Measurements from ENCODE around the gene FAR2.
"Not testable (repeated sequence)": the region's sequence is repeated elsewhere in the genome, so short reads cannot be mapped to it uniquely, and the experiment has no call there.

Gene FAR2

GRCh38 chr12:29155079-29155478, 6.0 kb downstream of the FAR2 start:
- no peak for DNase-seq

- DNase-seq, result no peak
These were observed 8.4 kb downstream of the FAR2 start for GRCh38 chr12:29157486-29157946.

- DNase-seq, result no peak
These were observed 9.2 kb downstream of the FAR2 start for GRCh38 chr12:29158115-29158763.

GRCh38 chr12:29159661-29160060, 10.6 kb downstream of the FAR2 start:
- DNase-seq, result no peak

GRCh38 chr12:29160230-29160629, 11.2 kb downstream of the FAR2 start:
- DNase-seq, result no peak

DNA sequence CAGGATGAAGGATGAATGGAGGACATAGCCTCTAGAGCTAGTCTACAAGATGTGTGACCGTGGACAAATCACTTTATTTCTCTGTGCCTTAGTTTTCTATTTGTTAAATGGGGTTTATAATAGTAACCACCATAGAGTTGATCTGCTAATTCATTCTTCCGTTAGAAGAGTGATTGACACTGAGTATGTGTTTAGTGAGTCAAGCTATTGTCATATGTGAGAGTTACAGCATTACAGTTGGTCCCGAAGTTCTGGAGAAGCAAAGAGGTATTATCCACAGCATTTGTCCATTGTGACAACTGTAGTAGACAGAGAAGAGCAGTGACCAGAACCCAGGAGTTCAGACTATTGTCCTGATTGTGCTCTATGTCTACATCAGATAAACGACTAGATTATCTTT, 14.1 kb downstream of the FAR2 start:
- DNase-seq, result no peak

- DNase-seq, result no peak
These were observed 15.7 kb downstream of the FAR2 start for GRCh38 chr12:29164477-29165393.

GRCh38 chr12:29167445-29167844, 18.4 kb downstream of the FAR2 start:
- DNase-seq, result no peak

DNA sequence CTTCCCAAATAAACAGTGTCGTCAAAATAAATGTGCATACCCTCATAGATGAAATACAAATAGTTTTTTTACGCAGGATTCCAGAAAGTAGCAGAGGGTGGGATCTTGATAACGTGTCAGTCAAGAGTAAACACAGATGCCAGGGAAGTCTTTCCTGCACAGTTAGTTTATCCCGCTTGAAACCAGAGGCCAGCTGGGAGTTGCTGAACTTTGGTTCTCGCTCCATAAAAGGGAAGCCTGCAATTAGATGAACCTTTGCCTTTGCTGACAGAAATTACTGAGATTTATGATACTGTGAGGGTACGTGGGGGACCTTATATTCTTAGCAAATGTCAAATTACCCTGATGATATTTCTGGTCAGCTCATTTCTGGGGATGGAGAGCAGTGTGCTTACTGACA, 18.9 kb downstream of the FAR2 start:
- DNase-seq, result no peak

DNA sequence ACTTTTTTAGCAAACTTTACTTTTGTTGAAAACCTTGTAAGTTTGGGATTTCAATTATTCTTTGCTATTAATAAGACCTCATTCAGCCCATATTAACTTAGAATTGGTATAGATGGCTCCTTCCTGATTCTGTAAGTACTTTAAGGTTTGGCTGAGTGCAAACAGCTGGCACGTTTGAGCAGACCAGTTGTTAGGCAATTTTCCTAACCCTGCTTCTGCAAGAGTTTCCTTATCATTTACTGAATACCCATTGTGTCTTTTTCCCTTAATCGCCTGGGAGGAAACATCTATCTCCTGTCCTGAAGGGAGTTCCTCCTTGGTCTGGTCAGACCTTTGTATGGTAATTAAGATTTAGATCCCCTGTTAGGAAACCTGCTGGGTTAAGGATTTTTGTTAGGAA, 20.9 kb downstream of the FAR2 start:
- DNase-seq, result not testable (repeated sequence)

DNA sequence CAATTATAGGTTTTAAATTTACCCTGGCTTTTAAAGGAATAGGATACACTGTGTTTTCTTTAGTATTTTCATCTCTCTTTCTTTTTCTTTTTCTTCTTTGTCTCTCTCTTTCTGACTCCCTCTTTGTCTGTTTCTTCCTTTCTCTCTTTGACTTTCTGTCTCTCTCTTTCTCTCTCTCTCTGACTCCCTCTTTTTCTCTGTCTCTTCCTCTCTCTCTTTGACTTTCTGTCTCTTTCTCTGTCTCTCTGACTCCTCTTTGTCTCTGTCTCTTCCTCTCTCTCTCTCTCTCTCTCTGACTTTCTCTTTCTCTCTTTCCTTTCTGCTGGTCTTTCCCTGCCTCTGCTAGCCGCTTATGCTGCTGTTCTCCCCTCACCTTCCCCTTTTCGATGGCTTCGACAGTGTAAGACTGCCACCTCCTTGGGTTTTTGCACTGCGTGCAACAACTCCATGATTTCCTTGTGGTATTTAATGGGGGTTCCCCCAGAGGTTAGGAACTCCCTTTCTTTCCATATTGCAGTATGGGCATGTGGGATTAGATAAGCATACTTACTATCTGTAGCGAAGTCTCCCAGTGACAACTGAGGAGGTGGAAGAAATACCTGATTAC, 21.5 kb downstream of the FAR2 start:
- not testable (repeated sequence) for DNase-seq

GRCh38 chr12:29171421-29172258, 22.6 kb downstream of the FAR2 start:
- no peak for DNase-seq

GRCh38 chr12:29176941-29177340, 27.9 kb downstream of the FAR2 start:
- no peak for DNase-seq

DNA sequence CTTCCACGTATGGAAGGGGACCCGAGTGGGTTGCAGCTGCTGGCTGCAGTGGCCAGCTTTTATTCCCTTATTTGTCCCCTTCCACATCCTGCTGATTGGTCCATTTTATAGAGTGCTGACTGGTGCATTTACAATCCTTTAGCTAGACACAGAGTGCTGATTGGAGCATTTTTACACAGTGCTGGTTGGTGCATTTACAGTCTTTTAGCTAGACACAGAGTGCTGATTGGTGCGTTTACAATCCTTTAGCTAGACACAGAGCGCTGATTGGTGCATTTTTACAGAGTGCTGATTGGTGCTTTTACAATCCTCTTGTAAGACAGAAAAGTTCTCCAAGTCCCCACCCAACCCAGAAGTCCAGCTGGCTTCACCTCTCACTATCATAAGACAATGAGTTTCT, 33.2 kb downstream of the FAR2 start:
- DNase-seq, result not testable (repeated sequence)

GRCh38 chr12:29187756-29188155, 38.7 kb downstream of the FAR2 start:
- no peak for DNase-seq

DNA sequence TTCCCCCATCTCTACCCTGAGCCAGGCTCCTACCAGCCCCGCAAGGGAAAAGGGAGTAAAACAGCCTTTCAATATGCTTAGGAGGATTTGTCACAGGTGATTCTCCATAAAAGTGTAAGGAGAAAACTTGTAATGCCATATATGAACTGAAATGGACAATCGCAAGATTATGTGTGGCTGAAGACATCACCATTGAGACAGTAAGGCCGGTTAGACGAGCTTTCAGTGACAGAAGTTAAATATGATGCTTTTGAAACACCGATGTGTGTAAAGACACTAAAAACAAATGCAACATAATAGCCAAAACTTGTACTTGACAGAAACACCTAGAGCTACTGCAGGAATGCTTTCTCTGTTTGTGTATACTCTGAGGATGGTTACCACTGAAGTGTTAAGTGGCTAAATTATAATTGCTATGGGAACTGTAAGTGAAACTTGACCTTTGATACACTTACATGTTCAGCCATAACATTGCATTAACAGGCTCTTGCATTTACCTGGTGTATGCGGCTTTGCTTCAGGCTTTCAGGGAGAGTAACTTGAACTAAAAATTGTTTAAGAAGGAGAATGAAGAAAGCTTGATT, 42.3 kb downstream of the FAR2 start:
- DNase-seq, result peak; percentile 2

DNA sequence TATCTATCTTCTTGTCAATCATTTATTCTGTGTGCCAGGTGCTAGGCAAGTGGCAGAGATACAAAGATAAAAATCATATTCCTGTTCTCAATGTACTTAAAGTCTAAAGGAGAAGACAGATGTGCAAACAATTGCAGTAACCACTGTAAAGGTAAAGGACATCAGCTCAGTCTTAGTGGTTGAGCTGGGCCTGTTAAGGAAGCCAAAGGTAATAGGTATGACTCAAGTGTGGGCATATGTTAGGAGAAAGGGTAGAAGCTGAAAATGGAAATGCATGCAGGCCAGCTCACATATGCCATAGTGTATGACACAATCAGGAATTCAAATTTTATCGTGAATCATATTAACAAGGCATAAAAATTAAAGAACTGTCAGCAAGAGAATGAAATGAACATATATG, 49.8 kb downstream of the FAR2 start:
- DNase-seq, result no peak

DNA sequence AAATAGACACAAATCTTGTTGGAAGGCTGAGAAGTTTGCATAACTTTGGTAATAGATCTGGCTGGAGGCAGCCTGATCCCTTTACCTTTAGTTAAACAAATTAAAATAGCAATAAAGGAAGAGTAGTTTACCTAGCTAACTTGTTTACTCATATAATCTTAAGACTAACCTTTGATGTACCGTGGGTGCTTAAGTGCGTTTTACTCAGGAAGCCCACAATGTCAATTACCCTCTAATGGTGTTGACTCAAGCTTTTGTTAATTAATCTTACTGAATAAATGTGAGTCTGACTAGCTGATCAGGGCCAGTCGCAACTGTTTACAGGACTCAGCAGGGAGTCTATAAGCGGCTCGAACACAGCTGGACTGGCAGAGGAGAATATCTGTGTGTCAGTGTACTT, 51.5 kb downstream of the FAR2 start:
- DNase-seq, result no peak

DNA sequence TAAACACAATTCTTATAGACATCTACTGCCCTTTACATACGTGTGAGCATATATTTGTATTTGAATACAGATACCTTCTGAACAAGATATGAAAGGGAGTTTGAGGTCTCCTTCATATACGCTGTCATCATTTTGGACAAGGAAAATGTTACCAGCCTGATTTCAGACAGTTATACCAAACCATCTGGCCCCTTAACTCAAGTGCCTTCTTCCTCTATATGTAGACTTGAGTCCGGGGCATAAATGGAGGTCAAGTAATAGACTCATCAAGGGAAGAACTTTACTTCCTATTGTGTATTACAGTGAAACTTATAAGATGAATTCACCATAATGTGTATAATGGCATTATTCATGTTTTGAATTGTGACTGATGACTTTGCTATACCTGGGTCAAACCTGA, 52.2 kb downstream of the FAR2 start:
- no peak for DNase-seq

GRCh38 chr12:29201746-29202145, 52.7 kb downstream of the FAR2 start:
- no peak for DNase-seq

- no peak for DNase-seq
These were observed 55.4 kb downstream of the FAR2 start for GRCh38 chr12:29204521-29204920.

DNA sequence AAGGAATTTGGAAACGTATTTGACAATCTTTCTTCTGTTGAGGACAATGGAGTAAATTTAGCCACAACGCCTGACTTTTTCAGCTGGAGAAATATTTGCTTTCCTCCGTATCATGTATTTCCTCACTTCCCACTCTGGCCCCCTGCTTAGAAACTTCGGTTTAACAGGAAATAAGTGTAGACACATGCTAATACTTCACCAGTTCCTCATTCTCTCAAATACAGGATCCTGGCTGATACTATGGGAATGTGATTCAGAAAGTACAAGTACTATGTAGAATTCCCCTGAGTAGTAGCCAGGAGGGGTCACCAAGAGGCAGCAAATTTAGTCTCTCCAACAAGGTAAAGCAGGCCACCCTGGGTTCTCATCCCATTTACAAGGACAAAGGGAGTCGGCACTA, 58.0 kb downstream of the FAR2 start:
- no peak for DNase-seq

DNA sequence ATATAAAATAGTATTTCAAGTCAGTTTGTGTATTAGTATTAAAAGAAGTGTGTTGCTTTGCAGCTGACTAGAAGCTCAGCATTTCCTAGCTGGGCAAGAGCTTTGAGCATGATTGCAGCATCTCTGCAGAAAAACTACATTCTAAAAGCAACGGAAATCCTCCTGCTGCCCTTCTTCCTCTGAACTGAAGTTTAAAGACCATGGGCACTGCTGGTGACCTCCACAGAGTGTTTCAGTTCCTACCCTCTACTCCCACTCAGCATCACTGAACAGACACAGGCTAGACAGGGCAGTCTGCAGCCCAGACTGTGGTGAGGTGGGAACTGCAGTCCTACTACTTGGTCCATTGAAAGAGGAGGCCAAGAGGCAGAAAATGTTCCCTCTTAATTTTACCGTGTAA, 59.0 kb downstream of the FAR2 start:
- no peak for DNase-seq
